ENCODE results near the gene FANCD2OS.
"Not testable (repeated sequence)": the region's sequence is repeated elsewhere in the genome, so short reads cannot be mapped to it uniquely, and the experiment has no call there.

FANCD2OS gene

GRCh38 chr3:10093678-10094077 lies 14.4 kb downstream of the FANCD2OS start:
- DNase-seq (no peak), ATAC-seq (no peak)

- not testable (repeated sequence) for DNase-seq, ATAC-seq
Measured at GRCh38 chr3:10091387-10091786, 16.7 kb downstream of the FANCD2OS start.

- not testable (repeated sequence) for DNase-seq, ATAC-seq
Measured at GRCh38 chr3:10090774-10091173, 17.3 kb downstream of the FANCD2OS start.

- DNase-seq: no peak
- ATAC-seq: no peak
Measured at GRCh38 chr3:10090179-10090578, 17.9 kb downstream of the FANCD2OS start.

- ATAC-seq (no peak), DNase-seq (no peak)
Measured at GRCh38 chr3:10088256-10088655, 19.8 kb downstream of the FANCD2OS start.

GRCh38 chr3:10085738-10086137 lies 22.3 kb downstream of the FANCD2OS start:
- DNase-seq (no peak), ATAC-seq (no peak)

- DNase-seq (no peak), ATAC-seq (no peak)
Measured at GRCh38 chr3:10081871-10082270, 26.2 kb downstream of the FANCD2OS start.

- ATAC-seq (no peak), DNase-seq (no peak)
Measured at GRCh38 chr3:10074666-10075065, 33.4 kb downstream of the FANCD2OS start.

- not testable (repeated sequence) for ATAC-seq, DNase-seq
Measured at GRCh38 chr3:10070077-10070476, 38.0 kb downstream of the FANCD2OS start.

GRCh38 chr3:10055097-10055496 lies 53.0 kb downstream of the FANCD2OS start:
- ATAC-seq (no peak), DNase-seq (no peak)
